DOHH2 (cell line): ENCODE data around the gene ACBD7.

Experiments used
- EZH2phosphoT487 ChIP-seq: fragments of 200-600 bp; sonication (generic); IDR thresholded peaks from 2 replicates; pipeline ENCODE4 v1.6.1; 2017; ENCODE audit warnings: borderline replicate concordance, mild to moderate bottlenecking, antibody characterized with exemption, low read length, moderate library complexity, mixed read lengths
- TF ChIP-seq, protein P1 (sequence below): fragments of 200-600 bp; sonication (generic); IDR thresholded peaks from one replicate; pipeline ENCODE4 v1.5.1; 2014; ENCODE audit warnings: antibody characterized with exemption, mild to moderate bottlenecking, low read depth, low read length; ENCODE audit not compliant: poor library complexity, severe bottlenecking

DNA sequence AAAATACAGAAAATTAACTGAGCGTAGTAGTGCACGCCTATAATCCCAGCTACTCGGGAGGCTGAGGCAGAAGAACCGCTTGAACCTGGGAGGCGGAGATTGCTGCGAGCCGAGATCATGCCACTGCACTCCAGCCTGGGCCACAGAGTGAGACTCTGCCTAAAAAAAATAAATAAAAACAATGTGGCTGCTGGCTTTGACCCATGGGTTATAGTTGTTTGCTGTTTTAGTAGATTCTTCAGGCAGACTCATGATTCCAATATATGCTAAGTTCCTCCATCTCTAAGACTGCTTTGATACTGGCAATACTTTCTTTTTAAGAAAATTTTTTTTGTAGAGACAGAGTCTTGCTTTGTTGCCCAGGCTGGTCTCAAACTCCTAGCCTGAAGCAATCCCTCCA, 36.5 kb downstream of the ACBD7 start:
- TF ChIP-seq, protein P1, sequence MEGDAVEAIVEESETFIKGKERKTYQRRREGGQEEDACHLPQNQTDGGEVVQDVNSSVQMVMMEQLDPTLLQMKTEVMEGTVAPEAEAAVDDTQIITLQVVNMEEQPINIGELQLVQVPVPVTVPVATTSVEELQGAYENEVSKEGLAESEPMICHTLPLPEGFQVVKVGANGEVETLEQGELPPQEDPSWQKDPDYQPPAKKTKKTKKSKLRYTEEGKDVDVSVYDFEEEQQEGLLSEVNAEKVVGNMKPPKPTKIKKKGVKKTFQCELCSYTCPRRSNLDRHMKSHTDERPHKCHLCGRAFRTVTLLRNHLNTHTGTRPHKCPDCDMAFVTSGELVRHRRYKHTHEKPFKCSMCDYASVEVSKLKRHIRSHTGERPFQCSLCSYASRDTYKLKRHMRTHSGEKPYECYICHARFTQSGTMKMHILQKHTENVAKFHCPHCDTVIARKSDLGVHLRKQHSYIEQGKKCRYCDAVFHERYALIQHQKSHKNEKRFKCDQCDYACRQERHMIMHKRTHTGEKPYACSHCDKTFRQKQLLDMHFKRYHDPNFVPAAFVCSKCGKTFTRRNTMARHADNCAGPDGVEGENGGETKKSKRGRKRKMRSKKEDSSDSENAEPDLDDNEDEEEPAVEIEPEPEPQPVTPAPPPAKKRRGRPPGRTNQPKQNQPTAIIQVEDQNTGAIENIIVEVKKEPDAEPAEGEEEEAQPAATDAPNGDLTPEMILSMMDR = no peak
- TF ChIP-seq EZH2phosphoT487 = no peak
